ENCODE data around the gene MDFIC.
"Not testable (repeated sequence)": the region's sequence is repeated elsewhere in the genome, so short reads cannot be mapped to it uniquely, and the experiment has no call there.

MDFIC gene

GRCh38 chr7:114922026-114922651 lies at the start of gene MDFIC:
Gene MDFIC, plus strand, starts transcription at chr7:114922094. Its CDS starts 940 bp downstream, at chr7:114923034.
- peak in 7 of 58 donors; percentile 8 to 44 (median 11) for DNase-seq

- DNase-seq: no peak
These were observed 47.7 kb upstream of the MDFIC start for GRCh38 chr7:114874170-114874569.

- no peak for DNase-seq
These were observed 46.7 kb upstream of the MDFIC start for GRCh38 chr7:114875186-114875585.

- no peak for DNase-seq
These were observed 42.3 kb upstream of the MDFIC start for GRCh38 chr7:114879554-114879953.

- DNase-seq: no peak
These were observed 36.1 kb upstream of the MDFIC start for GRCh38 chr7:114885836-114886235.

- no peak for DNase-seq
These were observed 35.7 kb upstream of the MDFIC start for GRCh38 chr7:114886241-114886640.

GRCh38 chr7:114889116-114889515 lies 32.8 kb upstream of the MDFIC start:
- not testable (repeated sequence) for DNase-seq

- no peak for DNase-seq
These were observed 32.1 kb upstream of the MDFIC start for GRCh38 chr7:114889646-114890285.

- no peak for DNase-seq
These were observed 31.3 kb upstream of the MDFIC start for GRCh38 chr7:114890561-114890960.

GRCh38 chr7:114900127-114900526 lies 21.8 kb upstream of the MDFIC start:
- DNase-seq: no peak

GRCh38 chr7:114901771-114902170 lies 20.1 kb upstream of the MDFIC start:
- DNase-seq: no peak

GRCh38 chr7:114903131-114903530 lies 18.8 kb upstream of the MDFIC start:
- DNase-seq: no peak

GRCh38 chr7:114910787-114911186 lies 11.1 kb upstream of the MDFIC start:
- DNase-seq: no peak

- no peak for DNase-seq
These were observed 10.5 kb upstream of the MDFIC start for GRCh38 chr7:114911411-114911810.

- no peak for DNase-seq
These were observed 5.5 kb upstream of the MDFIC start for GRCh38 chr7:114916261-114916892.

- no peak for DNase-seq
These were observed 4.6 kb upstream of the MDFIC start for GRCh38 chr7:114917211-114917839.

GRCh38 chr7:114919587-114919986 lies 2.3 kb upstream of the MDFIC start:
- no peak for DNase-seq

- no peak for DNase-seq
These were observed 266 bp upstream of the MDFIC start for GRCh38 chr7:114921631-114922025.

GRCh38 chr7:114922652-114923402 lies 933 bp downstream of the MDFIC start:
- DNase-seq: peak in 3 of 58 donors; percentile 1 to 7 (median 7)

GRCh38 chr7:114923403-114923713 lies 1.5 kb downstream of the MDFIC start:
- peak in 1 of 58 donors; percentile 11 for DNase-seq

- no peak for DNase-seq
These were observed 2.3 kb downstream of the MDFIC start for GRCh38 chr7:114924038-114924712.
